GM19463 (cell line): ENCODE results near the gene CERK.

Experiments used
- ATAC-seq: cut with Tn5 transposase; IDR thresholded peaks from one replicate; pipeline ENCODE4 v1.9.1; 2021; ENCODE audit warnings: mild to moderate bottlenecking, moderate library complexity; ENCODE audit not compliant: unreplicated experiment

CERK gene

GRCh38 chr22:46664301-46664855, 73.7 kb downstream of the CERK start:
- ATAC-seq = no peak

DNA sequence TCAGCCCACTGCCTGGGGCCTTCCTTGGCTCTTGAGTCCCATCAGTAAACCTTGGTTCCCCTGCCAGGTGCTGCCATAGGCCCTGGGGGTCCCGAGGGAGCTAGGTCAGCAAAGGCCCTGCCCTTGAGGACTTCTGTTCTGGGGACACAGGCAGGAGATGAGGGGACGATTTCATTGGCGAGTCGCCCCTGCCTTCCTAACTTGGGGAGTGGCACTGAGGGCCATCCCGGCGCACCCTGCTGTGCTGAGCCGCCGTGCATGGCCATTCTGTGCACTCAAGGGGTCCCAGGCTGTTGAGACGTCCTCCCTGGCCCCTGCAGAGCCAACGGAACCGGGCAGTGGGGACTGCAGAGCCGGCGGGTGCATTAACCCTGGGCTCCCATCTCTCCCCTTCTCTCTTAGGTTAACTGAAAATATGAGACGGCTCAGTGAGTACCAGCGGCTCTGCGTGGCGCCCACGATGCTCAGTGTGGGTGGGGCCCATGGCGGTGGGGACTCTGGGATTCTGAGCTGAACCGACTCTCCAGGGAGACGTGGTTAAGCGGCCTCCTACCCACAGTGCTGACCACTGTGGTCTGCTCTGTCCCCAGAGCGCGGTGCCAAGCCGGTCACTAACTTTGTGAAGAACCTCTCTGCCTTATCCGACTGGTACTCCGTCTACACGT, 74.5 kb downstream of the CERK start:
- no peak for ATAC-seq

GRCh38 chr22:46663001-46663400, 75.1 kb downstream of the CERK start:
- ATAC-seq = no peak

GRCh38 chr22:46662226-46662625, 75.8 kb downstream of the CERK start:
- no peak for ATAC-seq

DNA sequence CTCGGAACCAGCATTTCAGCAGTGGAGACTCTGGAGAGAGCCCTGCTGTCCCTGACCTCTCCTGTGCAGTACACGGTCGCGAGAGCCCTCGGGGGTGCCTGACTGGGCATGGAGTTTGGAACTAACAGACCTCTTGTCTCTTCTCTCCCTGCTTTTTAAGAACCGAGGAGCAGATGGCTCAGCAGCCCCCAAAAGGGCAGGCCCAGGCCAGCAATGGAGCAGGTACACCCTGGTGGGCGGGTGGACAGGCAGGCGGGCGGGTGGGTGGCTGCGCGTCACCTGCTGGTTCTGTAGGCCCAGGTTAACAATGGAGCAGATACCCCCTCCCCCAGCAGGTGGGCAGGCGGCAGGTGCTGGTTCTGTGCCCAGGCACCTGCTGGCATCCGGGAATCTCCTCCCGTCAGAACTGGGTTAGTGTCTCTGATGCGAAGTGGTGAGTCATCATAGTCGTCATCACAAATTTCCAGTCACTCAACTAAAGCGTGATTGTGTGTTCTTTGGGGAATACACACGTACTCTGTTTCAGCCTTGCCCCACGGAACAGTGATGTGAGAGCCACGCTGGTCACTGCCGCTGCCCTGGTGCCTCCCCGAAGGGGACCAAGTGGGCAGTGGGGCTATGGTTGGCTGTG, 76.7 kb downstream of the CERK start:
- no peak for ATAC-seq

GRCh38 chr22:46660604-46661201, 77.3 kb downstream of the CERK start:
- no peak for ATAC-seq

- no peak for ATAC-seq
Measured at GRCh38 chr22:46659791-46660186, 78.3 kb downstream of the CERK start.

DNA sequence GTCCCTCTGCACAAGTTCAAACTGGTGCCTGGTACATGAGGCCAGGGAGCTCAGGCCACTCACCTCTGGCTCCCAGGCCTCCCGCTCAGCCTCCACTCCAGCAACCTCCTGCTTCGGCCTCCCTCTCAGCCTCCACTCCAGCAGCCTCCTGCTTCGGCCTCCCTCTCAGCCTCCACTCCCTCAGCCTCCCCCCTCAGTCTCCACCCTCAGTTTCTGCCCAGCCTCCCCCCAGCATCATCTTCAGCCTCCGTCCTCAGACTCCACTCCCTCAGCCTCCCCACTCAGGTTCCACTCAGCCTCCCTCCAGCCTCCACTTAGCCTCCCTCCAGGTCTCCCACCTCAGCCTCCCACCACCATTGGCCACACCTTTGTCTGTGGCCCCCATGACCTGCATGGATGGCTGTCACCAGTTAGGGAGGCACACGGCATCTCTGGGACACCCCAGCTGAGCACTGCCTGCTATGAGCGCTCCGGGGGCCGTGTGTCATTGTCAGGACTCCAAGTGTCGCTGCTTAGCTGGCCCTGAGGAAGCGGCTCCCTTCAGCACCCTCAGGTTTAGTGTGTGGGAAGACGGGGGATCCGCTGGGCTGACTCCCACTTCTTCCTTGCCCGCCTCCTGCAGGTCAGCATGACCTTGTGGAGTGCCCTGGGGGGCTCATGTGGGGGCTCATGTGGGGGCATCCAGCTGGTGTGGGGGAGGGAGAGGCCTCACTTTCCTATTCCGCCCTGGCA, 78.8 kb downstream of the CERK start:
- no peak for ATAC-seq

GRCh38 chr22:46657996-46658947, 79.8 kb downstream of the CERK start:
- no peak for ATAC-seq

- no peak for ATAC-seq
Measured at GRCh38 chr22:46657655-46657953, 80.4 kb downstream of the CERK start.

DNA sequence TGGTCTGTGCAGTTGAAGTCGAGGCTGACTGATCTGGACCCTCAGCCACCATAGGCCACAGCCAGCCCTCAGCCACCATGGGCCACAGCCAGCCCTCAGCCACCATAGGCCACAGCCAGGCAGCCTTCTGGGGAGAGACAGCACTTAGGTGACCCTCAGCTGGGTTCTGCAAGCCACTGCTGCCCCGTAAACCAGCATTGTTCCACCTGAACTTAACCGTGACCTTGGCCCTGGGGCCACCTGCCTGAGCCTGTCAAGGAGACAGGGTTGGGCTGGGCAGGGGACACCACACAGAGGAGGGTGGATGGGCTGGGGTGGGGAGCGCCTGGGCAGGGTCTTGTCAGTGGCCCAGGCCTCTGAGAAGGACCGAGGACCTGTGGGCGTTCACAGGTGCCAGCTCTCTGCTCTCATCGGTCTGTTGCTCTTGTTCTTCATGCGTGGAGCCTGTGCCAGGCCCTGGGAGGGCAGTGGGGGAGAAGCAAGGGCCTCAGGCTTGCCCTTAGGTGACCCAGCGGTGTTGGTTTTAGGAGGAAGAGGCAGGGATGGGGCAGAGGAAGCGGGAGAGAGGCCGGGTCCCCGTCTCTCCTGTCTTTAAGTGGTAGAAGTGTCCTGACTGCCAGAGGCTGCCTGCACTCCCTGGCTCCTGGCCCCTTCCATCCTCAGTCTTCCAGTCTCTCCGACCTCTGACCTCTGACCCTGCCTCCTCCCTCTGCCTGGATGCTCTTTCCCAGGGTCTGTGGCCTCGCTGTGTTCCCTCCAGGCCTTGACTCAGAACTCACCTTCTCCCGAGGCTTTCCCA, 81.0 kb downstream of the CERK start:
- no peak for ATAC-seq

GRCh38 chr22:46655861-46656608, 82.0 kb downstream of the CERK start:
- no peak for ATAC-seq

- ATAC-seq = no peak
Measured at GRCh38 chr22:46654927-46655595, 83.0 kb downstream of the CERK start.

DNA sequence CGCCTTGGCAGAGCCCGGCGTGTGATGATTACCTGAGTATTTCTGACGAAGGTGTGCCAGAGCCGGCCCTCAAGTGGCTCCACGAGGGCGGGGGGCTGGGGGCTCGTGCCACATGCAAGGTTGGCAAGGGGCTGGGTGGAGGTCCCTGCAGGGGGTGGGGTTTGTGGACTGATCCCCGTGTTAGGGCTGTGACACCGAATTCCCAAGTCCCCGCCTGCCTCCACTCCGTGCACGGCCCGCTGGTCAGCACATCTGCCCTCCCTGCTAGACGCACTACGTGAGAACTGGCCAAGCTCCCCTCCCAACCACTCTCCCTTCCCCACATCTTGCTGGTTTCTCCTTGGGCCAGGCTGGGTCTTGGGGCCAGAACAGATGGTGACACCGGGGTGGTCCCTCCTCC, 83.6 kb downstream of the CERK start:
- no peak for ATAC-seq

GRCh38 chr22:46653596-46653995, 84.5 kb downstream of the CERK start:
- no peak for ATAC-seq

- ATAC-seq = no peak
Measured at GRCh38 chr22:46652847-46653331, 85.2 kb downstream of the CERK start.

DNA sequence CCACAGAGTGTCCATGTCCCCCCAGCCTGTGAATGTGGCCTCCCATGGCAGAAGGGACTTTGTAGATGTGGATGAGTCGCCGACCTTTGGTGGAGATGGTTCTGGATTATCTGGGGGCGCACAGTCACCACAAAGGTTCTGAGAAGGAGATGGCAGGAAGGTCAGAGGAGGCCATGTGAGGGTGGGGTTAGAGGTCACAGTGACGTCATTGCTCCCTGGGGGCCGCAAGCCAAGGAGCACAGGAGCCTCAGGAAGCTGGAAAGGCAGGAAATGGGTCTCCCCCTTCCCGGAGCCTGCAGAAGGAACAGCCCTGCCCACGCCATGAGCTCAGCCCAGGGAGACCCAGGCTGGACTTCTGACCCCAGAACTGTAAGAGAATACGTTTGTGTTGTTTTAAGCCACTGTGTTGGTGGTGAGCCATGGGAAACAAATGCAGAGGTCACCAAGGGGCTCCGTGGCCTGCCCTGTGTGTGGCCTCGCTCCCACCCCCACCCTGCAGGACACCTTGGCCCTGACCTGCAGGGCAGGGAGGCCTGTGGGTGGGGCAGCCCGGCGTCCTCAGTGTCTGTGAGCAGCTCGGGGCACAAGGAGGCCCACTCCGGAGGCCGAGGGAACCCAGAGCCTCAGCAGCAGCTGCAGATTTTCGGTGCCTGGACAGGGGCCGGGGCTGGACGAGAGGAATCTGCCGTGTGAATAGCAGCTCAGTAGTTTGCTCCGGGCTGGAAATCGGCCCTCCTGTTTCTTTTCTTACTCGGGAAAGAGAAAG, 85.8 kb downstream of the CERK start:
- ATAC-seq = no peak

DNA sequence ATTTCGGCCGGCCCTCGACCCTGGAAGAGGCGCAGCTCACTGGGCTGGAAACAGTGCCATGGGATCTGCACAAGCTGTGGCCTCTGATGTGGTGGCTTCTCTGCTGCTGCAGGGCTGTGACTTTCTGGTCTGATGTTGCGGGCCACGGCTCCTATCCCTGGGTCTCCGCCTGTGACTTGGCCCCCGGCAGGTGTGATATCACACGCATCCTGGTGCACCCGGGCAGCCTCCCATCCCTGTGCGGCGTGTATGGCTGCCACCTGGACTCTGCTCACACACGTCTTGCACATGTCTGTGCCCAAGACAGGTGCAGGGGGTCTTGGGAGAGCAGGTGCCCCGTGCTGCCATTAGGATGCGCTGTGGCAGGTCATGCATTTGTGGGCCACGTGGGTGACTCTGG, 86.7 kb downstream of the CERK start:
- ATAC-seq = no peak
